NCI-H524 treated with DMSO at 0.1 percent for 48 hours (cell line): ENCODE measurements around the gene PRIM2.
"Not testable (repeated sequence)": the region's sequence is repeated elsewhere in the genome, so short reads cannot be mapped to it uniquely, and the experiment has no call there.

Experiments used
- DNase-seq: peaks from one replicate; lab custom pipeline; 2025; lab: John Stamatoyannopoulos, UW

The PRIM2 gene

GRCh38 chr6:57308755-57309154, 8.7 kb upstream of the PRIM2 start:
- not testable (repeated sequence) for DNase-seq

- not testable (repeated sequence) for DNase-seq
These were observed 7.2 kb upstream of the PRIM2 start for GRCh38 chr6:57310095-57310816.

GRCh38 chr6:57310817-57311157, 6.6 kb upstream of the PRIM2 start:
- no peak for DNase-seq

GRCh38 chr6:57311300-57312003, 6.0 kb upstream of the PRIM2 start:
- DNase-seq: not testable (repeated sequence)

GRCh38 chr6:57312004-57312345, 5.5 kb upstream of the PRIM2 start:
- no peak for DNase-seq

- no peak for DNase-seq
These were observed 4.4 kb upstream of the PRIM2 start for GRCh38 chr6:57313009-57313408.

GRCh38 chr6:57313711-57314471, 3.5 kb upstream of the PRIM2 start:
- DNase-seq: no peak

- peak; percentile 88 for DNase-seq
These were observed 2.3 kb upstream of the PRIM2 start for GRCh38 chr6:57315111-57315510.

- DNase-seq: no peak
These were observed 1.6 kb upstream of the PRIM2 start for GRCh38 chr6:57315851-57316250.

- DNase-seq: peak; percentile 50
These were observed 810 bp upstream of the PRIM2 start for GRCh38 chr6:57316581-57317059.

GRCh38 chr6:57324538-57324937, 7.1 kb downstream of the PRIM2 start:
- no peak for DNase-seq

GRCh38 chr6:57327311-57327710, 9.9 kb downstream of the PRIM2 start:
- DNase-seq: no peak

GRCh38 chr6:57328074-57328473, 10.6 kb downstream of the PRIM2 start:
- no peak for DNase-seq

GRCh38 chr6:57329933-57330332, 12.5 kb downstream of the PRIM2 start:
- DNase-seq: no peak

GRCh38 chr6:57342148-57342669, 24.8 kb downstream of the PRIM2 start:
- no peak for DNase-seq

GRCh38 chr6:57343342-57343741, 25.9 kb downstream of the PRIM2 start:
- DNase-seq: not testable (repeated sequence)

- DNase-seq: not testable (repeated sequence)
These were observed 29.3 kb downstream of the PRIM2 start for GRCh38 chr6:57346715-57347114.

GRCh38 chr6:57347597-57347996, 30.2 kb downstream of the PRIM2 start:
- DNase-seq: not testable (repeated sequence)

- DNase-seq: not testable (repeated sequence)
These were observed 33.0 kb downstream of the PRIM2 start for GRCh38 chr6:57350443-57350842.

GRCh38 chr6:57352596-57352995, 35.2 kb downstream of the PRIM2 start:
- not testable (repeated sequence) for DNase-seq

- not testable (repeated sequence) for DNase-seq
These were observed 40.9 kb downstream of the PRIM2 start for GRCh38 chr6:57358319-57358718.

GRCh38 chr6:57359766-57360165, 42.3 kb downstream of the PRIM2 start:
- DNase-seq: not testable (repeated sequence)

GRCh38 chr6:57362340-57362739, 44.9 kb downstream of the PRIM2 start:
- not testable (repeated sequence) for DNase-seq
